GM12878 (cell line): Measurements from ENCODE around the gene MCF2L2. TPM values are rescaled to one million over a fixed set of nuclear protein-coding genes. Genes with fewer than 3 reads are reported as not detected.

Source experiments
- ATAC-seq: fragments of 200-7000 bp; cut with Tn5 transposase; 3 replicates; pipeline ENCODE4 v1.9.1; 2020; ENCODE audit warnings: mild to moderate bottlenecking, moderate library complexity
- BruUV-seq: library from RNA; stranded (reverse); fragments of 400-500 nt; replicated peaks from 2 replicates; lab custom pipeline; 2021; lab: Mats Ljungman, UMichigan
- CTCF ChIA-PET: fragments of 300-600 bp; sonication (Branson Sonifier 250); formaldehyde crosslinking; extraction: SDS; loops from one replicate; lab custom pipeline; 2021; ENCODE audit warnings: inconsistent platforms; lab: Yijun Ruan, JAX
- POLR2A ChIA-PET: fragments of 350-600 bp; formaldehyde crosslinking; extraction: SDS; loops from one replicate; lab custom pipeline; 2021; ENCODE audit warnings: inconsistent platforms; lab: Charles Lee
- RAD21 ChIA-PET: fragments of 300-600 bp; sonication (Branson Sonifier 250); formaldehyde crosslinking; loops from one replicate; lab custom pipeline; 2023; ENCODE audit warnings: antibody characterized with exemption; ENCODE audit not compliant: unreplicated experiment; lab: Charles Lee
- SMC1A ChIA-PET: fragments of 300-600 bp; sonication (Branson Sonifier 250); formaldehyde crosslinking; loops from one replicate; lab custom pipeline; 2023; ENCODE audit not compliant: unreplicated experiment, uncharacterized antibody; lab: Charles Lee
- DNase-seq: peaks from one replicate; pipeline ENCODE4 v3.0.0-alpha.2; 2011; ENCODE audit warnings: low read depth, low spot score
- FAIRE-seq: peaks from 3 replicates; lab custom pipeline; 2011; peaks lifted over from hg19 to GRCh38; lab: Jason Lieb, UNC
- H2AFZ ChIP-seq: 2 replicates; pipeline ENCODE4 v1.6.0; 2011; ENCODE audit warnings: low read depth, low read length, control low read depth; ENCODE audit not compliant: control insufficient read depth
- H3K27ac ChIP-seq: 2 replicates; pipeline ENCODE4 v1.5.1; 2011; ENCODE audit warnings: control low read depth; ENCODE audit not compliant: control insufficient read depth, insufficient read depth
- H3K27me3 ChIP-seq, 2 experiments: replicated peaks in 1 of 2; 2 replicates each; pipeline versions ENCODE4 v1.6.0 to v1.6.1; 2011; ENCODE audit warnings: low read length in 1 of 2; ENCODE audit not compliant: control insufficient read depth in 2 of 2, insufficient read depth in 2 of 2
- H3K36me3 ChIP-seq, 2 experiments: 2 replicates each; pipeline ENCODE4 v1.5.1; 2011; ENCODE audit warnings: low read length in 1 of 2; ENCODE audit not compliant: control insufficient read depth in 2 of 2, insufficient read depth in 2 of 2
- H3K4me1 ChIP-seq: 2 replicates; pipeline ENCODE4 v1.6.1; 2011; ENCODE audit warnings: mild to moderate bottlenecking, low read length, moderate library complexity, mixed read lengths; ENCODE audit not compliant: control insufficient read depth, insufficient read depth
- H3K4me2 ChIP-seq: 2 replicates; pipeline ENCODE4 v1.6.0; 2011; ENCODE audit warnings: control low read depth; ENCODE audit not compliant: control insufficient read depth, insufficient read depth
- H3K4me3 ChIP-seq: fragments of 200-600 bp; sonication (generic); 2 replicates; pipeline ENCODE4 v1.5.1; 2016
- H3K79me2 ChIP-seq: 2 replicates; pipeline ENCODE4 v1.6.0; 2011; ENCODE audit warnings: low read length; ENCODE audit not compliant: control insufficient read depth, insufficient read depth
- H3K9ac ChIP-seq: 2 replicates; pipeline ENCODE4 v1.8.0; 2011; ENCODE audit warnings: low read length, control low read depth, mixed read lengths; ENCODE audit not compliant: control insufficient read depth, insufficient read depth
- H3K9me3 ChIP-seq: replicated peaks from 3 replicates; pipeline ENCODE4 v1.5.1; 2011; ENCODE audit warnings: mild to moderate bottlenecking, low read length; ENCODE audit not compliant: control insufficient read depth, insufficient read depth
- H4K20me1 ChIP-seq: 2 replicates; pipeline ENCODE4 v1.6.0; 2011; ENCODE audit not compliant: control insufficient read depth, insufficient read depth
- BMI1 ChIP-seq: fragments of 450-650 bp; IDR thresholded peaks from 2 replicates; pipeline ENCODE4 v1.6.1; 2016; ENCODE audit warnings: mild to moderate bottlenecking, moderate library complexity, borderline replicate concordance
- CBFB ChIP-seq: IDR thresholded peaks from 2 replicates; pipeline ENCODE4 v1.6.1; 2016; ENCODE audit warnings: antibody characterized with exemption, low read depth
- CTCF ChIP-seq, 3 experiments: IDR thresholded peaks in 2 of 3; conservative IDR thresholded peaks in 1 of 3; 2 replicates each; pipeline ENCODE4 v1.5.1; 2011; ENCODE audit warnings: low read depth in 3 of 3, low read length in 3 of 3, mild to moderate bottlenecking in 3 of 3, control low read depth in 2 of 3, moderate library complexity in 2 of 3, inconsistent platforms in 1 of 3, mixed read lengths in 1 of 3; ENCODE audit not compliant: control insufficient read depth in 2 of 3, insufficient read depth in 1 of 3; ENCODE audit errors: extremely low read depth in 1 of 3
- FOS ChIP-seq: IDR thresholded peaks from 3 replicates; pipeline ENCODE4 v1.6.1; 2011; ENCODE audit warnings: borderline replicate concordance; ENCODE audit not compliant: insufficient read length; ENCODE audit errors: extremely low read depth
- RB1 ChIP-seq: fragments of 450-650 bp; formaldehyde crosslinking; IDR thresholded peaks from 2 replicates; pipeline ENCODE4 v1.6.1; 2017; ENCODE audit warnings: mild to moderate bottlenecking, borderline replicate concordance
- SIN3A ChIP-seq: IDR thresholded peaks from 2 replicates; pipeline ENCODE4 v1.6.1; 2012; ENCODE audit warnings: low read depth, low read length, improper control_type of control experiment
- TARDBP ChIP-seq: IDR thresholded peaks from 2 replicates; pipeline ENCODE4 v1.6.1; 2016; ENCODE audit warnings: borderline replicate concordance
- TCF7 ChIP-seq: IDR thresholded peaks from 2 replicates; pipeline ENCODE4 v1.6.1; 2014; ENCODE audit warnings: antibody characterized with exemption, borderline replicate concordance
- ZBED1 ChIP-seq: IDR thresholded peaks from 2 replicates; pipeline ENCODE4 v1.6.1; 2016; ENCODE audit warnings: borderline replicate concordance
- WGBS: methylation state at CpG from one replicate; pipeline ENCODE4 v1.1.6; 2016; ENCODE audit warnings: low lambda C conversion rate; ENCODE audit not compliant: insufficient replicate concordance, insufficient coverage; ENCODE audit errors: missing lambda C conversion rate; 5-methylcytosine and 5-hydroxymethylcytosine counted together
- in situ Hi-C: fragments of 300-500 bp; cut with MboI; formaldehyde crosslinking; loops from 9 replicates; pipeline ENCODE4 v1.14.3; 2018; ENCODE audit warnings: mixed read lengths
- intact Hi-C: fragments of 100-400 bp; cut with micrococcal nuclease; formaldehyde crosslinking; loops from one replicate; pipeline ENCODE4 v1.14.2; 2022; ENCODE audit not compliant: unreplicated experiment
- polyA plus RNA-seq, 11 experiments: library from polyadenylated mRNA; depleted of rRNA in 4 of 11; unstranded in 6 of 11; stranded (reverse) in 5 of 11; fragments of >200 nt; fragmentation: Nextera tagmentation in 4 of 11; fragmentation: Illumina TruSeq in 1 of 11; extraction: Ambion mirVana in 4 of 11; extraction: Trizol in 1 of 11; gene quantifications; 1 replicate in 1 of 11; 2 replicates in 10 of 11; pipeline versions ENCODE4 v1.2.1 to v1.2.3, GENCODE V29; 2011 to 2016; ENCODE audit warnings: inconsistent platforms in 2 of 11, missing spikeins in 2 of 11, low read depth in 1 of 11
- total RNA-seq, 4 experiments: library from RNA; depleted of rRNA in 3 of 4; stranded (reverse); fragments of >200 nt in 3 of 4; fragmentation: Illumina TruSeq in 1 of 4; extraction: Trizol in 1 of 4; gene quantifications; 2 replicates each; pipeline versions ENCODE4 v1.2.1 to v1.2.3, GENCODE V29; 2013 to 2021

MCF2L2 gene
- total and polyA plus RNA-seq, 10 of the 15 experiments (the other 5 are each of a cell fraction or from before 2014, with no cell fraction given), result 0.37 to 2.8 (median 1.4) TPM

DNA sequence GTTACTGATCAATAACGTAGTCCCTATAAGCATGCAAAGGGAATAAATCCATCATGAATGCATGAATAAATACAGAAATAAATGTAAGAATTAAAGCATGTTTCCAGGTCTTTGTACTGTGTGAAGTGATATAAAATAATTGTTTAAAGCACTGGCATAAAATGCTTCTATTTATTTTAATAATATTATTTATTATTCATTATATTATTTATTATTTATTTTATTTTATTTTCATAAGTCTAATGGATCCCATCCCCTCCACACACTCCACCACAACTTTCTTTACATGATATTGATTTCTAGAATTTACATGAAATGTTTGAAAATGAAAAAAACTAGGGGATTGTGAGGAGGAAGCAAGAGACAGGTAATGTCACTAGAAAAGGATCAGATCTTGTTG is 73.5 kb downstream of the MCF2L2 start (continued):
- TF ChIP-seq CTCF (IDR thresholded peaks at IDR 0.05 in 2 of 3, conservative IDR thresholded peaks at IDR 0.05 in 1 of 3; ENCODE audit: control insufficient read depth in 2 of 3, extremely low read depth in 1 of 3, insufficient read depth in 1 of 3, low read depth in 3 of 3, low read length in 3 of 3), result no peak
- no peak for TF ChIP-seq CBFB
- TF ChIP-seq, all 136 proteins: peak for 0

DNA sequence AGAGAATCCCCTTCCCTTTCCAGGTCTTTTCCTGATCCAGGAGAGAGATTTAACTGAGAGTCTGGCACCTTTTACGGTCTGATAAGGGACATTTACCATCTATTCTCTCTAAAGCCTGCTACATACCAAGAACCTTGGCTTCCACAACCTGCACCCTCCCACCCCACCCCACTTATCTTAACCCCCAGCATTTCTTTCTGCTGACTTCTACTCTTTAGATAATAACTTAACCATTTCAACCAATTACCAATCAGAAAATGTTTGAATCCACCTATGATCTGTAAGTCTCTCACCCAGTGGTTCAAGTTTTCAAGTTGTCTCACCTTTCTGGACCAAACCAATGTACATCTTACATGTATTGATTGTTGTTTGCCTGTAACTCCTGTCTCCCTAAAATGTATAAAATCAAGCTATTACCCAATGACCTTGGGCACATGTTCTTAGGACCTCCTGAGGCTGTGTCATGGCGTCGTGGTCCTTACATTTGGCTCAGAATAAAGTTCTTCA is 74.0 kb downstream of the MCF2L2 start:
- TF ChIP-seq TARDBP (no peak), ZBED1 (no peak), FOS (no peak), RB1 (no peak), SIN3A (no peak), BMI1 (no peak), TCF7 (no peak)
- Histone ChIP-seq H3K4me2 (no peak overlapping the region), H3K4me3 (no peak overlapping the region), H3K36me3 (no peaks in the 10 kb centered on the region), H3K79me2 (no peaks in the 10 kb centered on the region), H3K27ac (no peak overlapping the region), H3K27me3 (peaks cover 0 to 3% of the 10 kb centered on the region in 2 experiments; a peak in 1 of 4 replicates), H3K9me3 (no peaks in the 10 kb centered on the region), H3K4me1 (no peaks in the 10 kb centered on the region), H3K9ac (no peak overlapping the region), H2AFZ (no peak overlapping the region), H4K20me1 (no peaks in the 10 kb centered on the region)
- in situ Hi-C loops, result no loop called here
- no peak for ATAC-seq
- 58% methylated on average over 3 of the region's 3 CpGs for WGBS
- POLR2A ChIA-PET, result no interaction called here
- intact Hi-C loops, result no loop called here
- RAD21 ChIA-PET, result no interaction called here
- FAIRE-seq, result no peak
- SMC1A ChIA-PET, result no interaction called here
- CTCF ChIA-PET, result interaction anchor here (0.6 kb wide), 2 partner anchors 24 to 28 kb away, joined by 3 to 4 read pairs; no protein-coding TSS in a partner anchor
- BruUV-seq, result no TSS peak
- DNase-seq, result no peak
